NCI-H460 (cell line): ENCODE results near the gene DACT2. TPM values are rescaled to one million over a fixed set of nuclear protein-coding genes. Genes with fewer than 3 reads are reported as not detected.
"Not testable (repeated sequence)": the region's sequence is repeated elsewhere in the genome, so short reads cannot be mapped to it uniquely, and the experiment has no call there.

Experiments
- DNase-seq: peaks from one replicate; pipeline ENCODE4 v3.0.0-alpha.2; 2016; ENCODE audit warnings: low read depth; ENCODE audit errors: extremely low read depth
- total RNA-seq: library from RNA; depleted of rRNA; stranded (reverse); fragments of >200 nt; shearing (Covaris generic); gene quantifications from 2 replicates; pipeline ENCODE4 v1.2.3, GENCODE V29; 2014; rRNA removed

The DACT2 gene
- total RNA-seq, 1 experiment from 2014 or later: not detected

DNA sequence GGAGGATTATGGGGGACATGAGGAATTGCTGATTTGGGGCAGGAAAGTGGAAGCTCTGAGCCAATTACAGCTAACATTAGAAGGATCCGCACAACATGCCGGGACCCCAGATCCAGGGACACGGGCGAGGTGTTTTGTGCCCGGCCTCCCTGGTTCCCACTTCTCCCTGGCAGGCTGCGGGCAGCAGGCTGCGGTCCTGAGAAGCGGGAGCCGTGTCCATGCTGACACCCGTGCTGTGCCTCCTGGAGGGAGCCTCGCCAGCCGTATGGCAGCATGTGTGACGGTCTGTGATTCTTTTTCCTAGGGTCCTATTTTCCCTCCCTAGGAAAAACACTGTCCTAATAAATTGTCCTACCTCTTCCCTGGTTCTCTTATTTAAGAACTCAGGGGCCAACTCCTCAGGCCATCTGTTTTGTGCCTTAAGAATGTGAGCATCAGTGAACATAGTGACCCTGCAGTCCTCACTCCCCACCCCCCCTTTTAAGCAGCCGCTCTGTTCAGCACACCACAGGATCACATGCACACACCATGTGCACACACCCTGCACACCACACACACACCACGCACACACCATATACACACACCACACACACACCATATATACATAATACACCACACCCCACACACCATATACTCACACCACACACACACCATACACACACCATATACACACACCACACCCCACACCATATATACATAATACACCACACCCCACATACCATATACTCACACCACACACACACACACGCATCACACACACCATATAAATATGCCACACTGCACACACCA, 49.9 kb downstream of the DACT2 start:
- no peak for DNase-seq

DNA sequence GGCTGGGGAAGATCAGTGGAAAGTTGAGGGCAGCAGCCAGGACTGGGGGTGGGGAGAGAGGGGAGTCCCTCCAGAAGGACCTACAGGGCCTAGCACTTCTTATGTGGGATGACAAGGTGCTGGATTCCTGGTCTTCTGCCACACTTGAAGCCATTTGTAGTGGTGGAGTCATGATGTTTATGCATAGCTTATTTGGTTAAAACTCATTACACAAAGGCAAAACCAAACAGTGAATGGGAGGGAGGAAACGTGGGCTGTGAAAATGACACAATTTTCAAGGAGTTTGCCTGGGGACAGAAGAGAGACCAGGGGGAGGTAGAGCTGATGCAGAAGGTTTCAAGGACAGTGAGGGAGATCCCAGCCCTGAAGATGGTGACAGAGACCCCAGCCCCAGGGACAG, 50.8 kb downstream of the DACT2 start:
- no peak for DNase-seq

DNA sequence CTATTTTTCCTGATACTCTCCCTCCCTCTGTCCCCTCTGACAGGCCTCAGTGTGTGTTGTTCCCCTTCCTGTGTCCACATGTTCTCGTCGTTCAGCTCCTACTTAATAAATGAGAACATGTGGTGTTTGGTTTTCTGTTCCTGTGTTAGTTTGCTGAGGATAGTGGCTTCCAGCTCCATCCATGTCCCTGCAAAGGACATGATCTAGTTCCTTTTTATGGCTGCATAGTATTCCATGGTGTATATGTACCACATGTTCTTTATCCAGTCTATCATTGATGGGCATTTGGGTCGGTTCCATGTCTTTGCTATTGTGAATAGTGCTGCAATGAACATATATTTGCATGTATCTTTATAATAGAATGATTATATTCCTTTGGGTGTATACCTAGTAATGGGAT, 51.8 kb downstream of the DACT2 start:
- not testable (repeated sequence) for DNase-seq

DNA sequence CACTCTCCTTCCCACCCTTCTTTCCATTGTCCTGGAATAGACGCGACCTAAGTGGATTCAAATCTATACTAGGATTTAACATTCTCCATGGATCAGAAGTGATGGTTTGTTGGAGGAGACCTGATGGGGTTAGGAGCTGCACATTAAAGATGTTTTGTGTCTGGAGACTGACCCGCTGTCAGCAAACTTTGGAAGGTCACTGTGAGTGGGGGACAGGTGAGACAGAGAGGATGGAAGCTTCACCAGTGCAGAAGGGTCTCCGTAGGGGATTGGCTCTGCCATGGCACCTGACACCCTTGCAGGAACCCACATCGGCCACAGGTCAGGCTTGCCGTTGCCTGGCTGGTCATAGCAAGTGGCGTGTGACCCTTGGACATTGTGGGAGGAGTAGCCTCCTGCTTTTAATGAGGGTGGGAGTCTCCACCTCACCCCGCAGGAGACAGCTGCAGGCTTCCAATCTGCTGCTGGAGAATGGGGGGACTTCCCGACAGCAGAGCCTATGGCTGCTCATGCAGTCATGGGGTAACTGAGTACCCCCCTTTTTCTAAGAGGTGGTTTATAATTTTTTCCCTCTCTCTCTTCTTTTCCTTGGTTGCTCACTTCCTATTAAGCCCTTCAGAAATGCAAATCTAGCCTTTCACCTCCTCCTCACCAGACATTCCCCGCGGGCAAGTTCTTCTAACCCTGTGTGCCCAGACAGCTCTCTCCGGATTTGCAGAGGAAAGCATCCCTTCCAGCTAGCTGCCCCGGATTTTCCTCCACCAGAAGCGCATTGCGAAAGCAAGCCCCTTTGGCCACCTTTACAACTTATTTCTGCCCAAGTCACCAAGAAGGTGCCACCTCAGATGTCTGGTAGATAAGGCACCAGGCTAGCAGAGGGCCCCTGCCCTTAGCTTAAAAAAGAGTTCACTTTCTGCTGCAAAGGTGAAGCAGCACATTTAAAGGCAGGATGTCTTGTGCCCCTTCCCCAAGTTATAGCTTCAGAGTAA, 53.5 kb downstream of the DACT2 start:
- no peak for DNase-seq

DNA sequence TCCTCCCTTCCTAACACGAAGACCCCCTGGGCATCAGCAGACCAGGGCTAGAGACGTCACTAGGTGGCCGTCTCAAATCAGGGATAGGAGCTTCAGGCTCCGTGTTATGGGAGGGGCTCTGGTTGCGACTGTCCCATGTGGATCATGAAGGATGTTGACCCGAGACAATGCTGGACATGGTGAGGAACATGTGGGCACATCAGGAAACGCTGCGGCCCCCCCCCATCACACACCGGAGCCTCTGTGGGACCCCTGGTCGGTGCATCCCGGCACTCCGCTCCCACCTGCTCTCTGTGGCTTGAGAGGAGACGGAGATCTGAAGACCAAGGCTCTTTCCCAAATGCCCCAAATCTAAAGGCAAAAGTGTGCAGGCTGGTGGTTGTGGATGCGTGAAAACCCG, 54.2 kb downstream of the DACT2 start:
- DNase-seq: no peak

DNA sequence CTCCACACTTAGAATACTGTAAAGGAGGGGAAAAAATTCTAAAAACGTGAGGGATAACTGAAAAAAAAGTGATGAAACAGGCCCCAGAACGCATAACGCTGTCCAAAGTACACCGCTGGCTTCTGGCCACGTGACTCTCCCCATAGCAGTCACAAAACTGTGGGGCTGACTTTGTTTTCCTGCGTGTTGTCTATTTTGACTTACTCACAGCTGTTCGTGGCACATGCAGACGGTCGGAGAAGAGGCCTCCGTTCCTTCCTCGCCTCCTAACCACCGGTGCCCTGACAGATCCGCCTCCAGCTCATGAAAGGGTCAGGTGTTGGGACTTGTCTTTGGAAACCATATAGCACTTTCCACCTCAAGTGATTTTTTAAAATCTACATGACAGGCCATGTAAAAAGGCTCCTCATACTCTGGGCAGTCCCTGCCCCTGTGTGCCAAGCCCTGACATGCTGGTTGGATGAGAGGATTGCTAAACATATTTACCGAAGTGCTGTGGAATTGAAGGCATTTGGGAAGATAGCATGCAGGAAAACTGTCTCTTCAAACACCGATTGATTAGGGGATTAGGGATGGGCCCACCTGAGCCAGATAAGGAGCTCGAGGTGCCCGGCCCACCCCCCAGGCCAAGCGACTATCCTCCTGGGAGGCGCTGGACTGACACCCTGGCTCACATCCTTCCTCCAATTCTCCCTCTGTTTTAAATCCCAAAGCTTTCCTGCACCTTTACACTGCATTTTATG, 54.8 kb downstream of the DACT2 start:
- no peak for DNase-seq

DNA sequence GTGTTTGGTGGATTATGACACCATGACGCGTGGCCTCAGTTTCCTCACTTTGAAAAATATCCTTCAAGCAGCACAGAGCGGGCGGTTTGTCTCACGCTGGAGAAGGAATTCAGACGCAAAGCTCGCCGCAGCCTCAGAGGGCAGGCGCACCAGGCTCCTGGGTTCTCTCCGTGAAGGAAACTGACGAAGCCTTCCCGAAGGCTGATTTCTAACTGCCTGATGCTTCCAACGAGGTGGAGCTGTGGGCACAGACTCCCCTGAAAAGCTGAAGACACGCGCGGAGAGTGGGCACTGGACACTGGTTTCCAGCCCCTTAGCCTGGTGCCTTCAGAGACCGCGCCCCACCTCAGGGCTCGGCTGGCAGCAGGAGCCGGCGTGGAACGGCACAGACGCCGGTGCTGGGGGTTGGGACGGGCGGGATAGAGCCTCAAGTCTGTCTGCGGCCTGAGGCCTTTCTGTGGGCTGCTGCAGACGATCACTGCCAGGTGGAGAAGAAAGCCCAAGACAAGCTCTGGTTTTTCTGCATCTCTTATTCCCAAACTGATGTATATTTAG, 56.1 kb downstream of the DACT2 start:
- DNase-seq: no peak

DNA sequence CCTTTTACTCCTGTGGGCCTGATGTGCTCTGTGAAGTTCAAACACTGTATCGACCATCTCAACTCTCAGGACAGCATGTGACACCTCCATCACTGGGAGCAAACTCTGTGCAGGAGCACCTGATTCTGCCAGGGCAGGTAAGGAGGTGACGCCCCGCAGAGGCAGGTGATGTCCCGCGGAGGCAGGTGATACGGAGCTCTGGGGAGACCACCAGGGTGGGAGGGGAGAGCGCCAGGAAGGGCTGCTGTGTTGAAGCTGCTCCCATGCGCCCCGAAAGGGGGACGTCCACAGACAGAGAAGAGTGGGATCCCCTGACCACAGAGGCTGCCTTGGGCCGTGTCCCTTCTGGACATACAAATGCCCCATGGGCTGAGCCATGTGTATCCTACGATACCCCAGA, 58.3 kb downstream of the DACT2 start:
- DNase-seq: no peak

DNA sequence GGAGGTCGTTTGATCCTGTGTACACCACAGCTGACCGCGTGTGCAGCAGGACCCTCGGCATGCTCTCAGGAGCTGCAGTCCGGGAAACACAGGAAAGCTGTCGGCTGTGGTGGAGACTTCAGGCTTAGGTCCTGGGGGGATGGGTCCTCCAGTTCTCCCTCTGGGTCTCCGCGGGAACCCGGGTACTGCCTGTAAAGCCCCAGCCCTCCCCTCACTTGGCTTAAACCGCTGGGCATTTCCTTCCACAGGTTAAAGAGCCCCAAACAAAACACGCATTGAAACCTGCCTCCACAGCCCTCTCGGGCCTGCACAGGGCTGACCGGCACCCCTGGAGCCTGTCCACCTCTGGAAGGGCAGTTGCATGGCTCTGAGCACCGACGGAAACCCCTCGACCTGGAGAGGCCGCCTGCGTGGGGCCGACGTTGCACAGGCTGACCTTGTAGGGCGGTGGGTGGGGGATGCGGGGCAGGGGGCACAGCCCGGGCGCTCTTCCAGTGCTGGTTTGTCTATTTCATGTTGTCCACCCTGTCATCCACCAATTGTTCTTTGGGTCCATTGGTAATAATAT, 59.1 kb downstream of the DACT2 start:
- no peak for DNase-seq

DNA sequence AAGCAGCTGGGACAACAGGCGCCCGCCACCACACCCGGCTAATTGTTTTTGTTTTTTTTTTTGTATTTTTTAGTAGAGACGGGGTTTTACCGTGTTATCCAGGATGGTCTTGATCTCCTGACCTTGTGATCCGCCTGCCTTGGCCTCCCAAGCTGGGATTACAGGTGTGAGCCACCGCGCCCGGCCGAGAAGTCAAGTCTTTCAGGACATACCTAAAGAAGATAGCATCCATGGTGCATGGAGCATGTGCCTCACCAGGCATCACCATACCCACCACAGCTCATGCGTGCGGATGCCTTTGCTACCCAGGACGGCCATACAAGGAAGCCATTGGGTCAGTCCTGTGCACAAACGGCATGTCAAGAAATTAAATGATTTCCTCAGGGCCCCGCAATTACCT, 60.8 kb downstream of the DACT2 start:
- no peak for DNase-seq

DNA sequence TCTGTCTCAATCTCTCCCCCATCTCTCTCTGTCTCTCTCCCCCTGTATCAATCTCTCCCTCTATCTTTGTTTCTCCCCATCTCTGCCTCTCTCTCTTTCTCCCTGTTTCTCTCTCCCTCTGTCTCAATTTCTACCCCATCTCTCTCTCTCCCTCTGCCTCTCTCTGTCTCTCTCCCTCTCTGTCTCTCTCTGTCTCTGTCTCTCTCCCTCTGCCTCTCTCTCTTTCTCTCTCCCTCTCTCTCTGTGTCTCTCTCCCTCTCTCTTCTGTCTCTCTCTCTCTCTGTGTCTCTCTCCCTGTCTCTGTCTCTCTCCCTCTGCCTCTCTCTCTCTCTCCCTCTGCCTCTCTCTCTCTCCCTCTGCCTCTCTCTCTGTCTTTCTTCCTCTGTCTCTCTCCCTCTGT, 62.6 kb downstream of the DACT2 start:
- no peak for DNase-seq

Other genes starting within 250 kb of the DACT2 start
- not detected in 2 replicates for gene FRMD1, start 240.6 kb downstream of the DACT2 start, total RNA-seq
- gene SMOC2, start 121.4 kb upstream of the DACT2 start, total RNA-seq: not detected in 2 replicates